Activated CD4-positive, alpha-beta T cell treated with anti-CD3 and anti-CD28 coated beads, Interleukin-10, Interleukin-2, amounts not matched to agents 100 ng/mL and 50 ng/mL, durations not matched to agents 16 hours and 8 hours (primary cell): ENCODE data around the gene PRKCE.

Source experiments
- DNase-seq: peaks from one replicate; pipeline ENCODE4 v3.0.0-alpha.2; 2020

The PRKCE gene

GRCh38 chr2:46163804-46164528 is 512.5 kb downstream of the PRKCE start:
- DNase-seq = no peak

- DNase-seq = no peak
Measured at GRCh38 chr2:46164529-46165301, 513.2 kb downstream of the PRKCE start.

- no peak for DNase-seq
Measured at GRCh38 chr2:46165916-46166315, 514.4 kb downstream of the PRKCE start.

GRCh38 chr2:46167406-46167805 is 515.9 kb downstream of the PRKCE start:
- DNase-seq = no peak

GRCh38 chr2:46167924-46168323 is 516.4 kb downstream of the PRKCE start:
- DNase-seq = no peak

- no peak for DNase-seq
Measured at GRCh38 chr2:46169467-46169866, 518.0 kb downstream of the PRKCE start.

- no peak for DNase-seq
Measured at GRCh38 chr2:46170026-46170425, 518.6 kb downstream of the PRKCE start.

- DNase-seq = no peak
Measured at GRCh38 chr2:46170611-46171350, 519.3 kb downstream of the PRKCE start.

GRCh38 chr2:46171411-46171953 is 520.0 kb downstream of the PRKCE start:
- DNase-seq = no peak

- no peak for DNase-seq
Measured at GRCh38 chr2:46171996-46172546, 520.6 kb downstream of the PRKCE start.

GRCh38 chr2:46173030-46173429 is 521.6 kb downstream of the PRKCE start:
- no peak for DNase-seq

- no peak for DNase-seq
Measured at GRCh38 chr2:46173636-46174250, 522.3 kb downstream of the PRKCE start.

- no peak for DNase-seq
Measured at GRCh38 chr2:46174345-46175170, 523.1 kb downstream of the PRKCE start.

- DNase-seq = no peak
Measured at GRCh38 chr2:46175419-46175818, 523.9 kb downstream of the PRKCE start.

GRCh38 chr2:46177461-46178089 is 526.1 kb downstream of the PRKCE start:
- DNase-seq = no peak

- DNase-seq = peak; percentile 69
Measured at GRCh38 chr2:46179037-46179621, 527.7 kb downstream of the PRKCE start.

GRCh38 chr2:46180189-46180588 is 528.7 kb downstream of the PRKCE start:
- no peak for DNase-seq

GRCh38 chr2:46181306-46181705 is 529.8 kb downstream of the PRKCE start:
- no peak for DNase-seq

- no peak for DNase-seq
Measured at GRCh38 chr2:46181789-46182530, 530.5 kb downstream of the PRKCE start.

GRCh38 chr2:46183426-46183825 is 532.0 kb downstream of the PRKCE start:
- no peak for DNase-seq
